Transverse colon (tissue), 4 donors: ENCODE measurements around the gene ORMDL3. TPM values are rescaled to one million over a fixed set of nuclear protein-coding genes. Genes with fewer than 3 reads are reported as not detected.
"Not testable (repeated sequence)": the region's sequence is repeated elsewhere in the genome, so short reads cannot be mapped to it uniquely, and the experiment has no call there.

Experiments used
- DNase-seq: peaks from one replicate; pipeline ENCODE4 v3.0.0-alpha.2; 2019
- H3K27ac ChIP-seq, 4 donors: fragments of 200-600 bp; sonication (generic); 2 replicates each; pipeline ENCODE4 v1.5.1; 2016 to 2018; ENCODE audit warnings: inconsistent platforms in 4 of 4
- H3K27me3 ChIP-seq: fragments of 200-600 bp; sonication (generic); 2 replicates; pipeline ENCODE4 v1.5.1; 2017; ENCODE audit warnings: inconsistent platforms
- H3K36me3 ChIP-seq, 4 donors: fragments of 200-600 bp; sonication (generic); 2 replicates each; pipeline ENCODE4 v1.5.1; 2017 to 2019; ENCODE audit warnings: inconsistent platforms in 4 of 4
- H3K4me1 ChIP-seq, 4 donors: fragments of 200-600 bp; sonication (generic); 2 replicates each; pipeline ENCODE4 v1.5.1; 2017 to 2020; ENCODE audit warnings: inconsistent platforms in 4 of 4
- H3K4me3 ChIP-seq, 4 donors: fragments of 200-600 bp; sonication (generic); 1 replicate in 1 of 4; 2 replicates in 3 of 4; pipeline versions ENCODE4 v1.5.1 to v1.6.1; 2017 to 2019; ENCODE audit warnings: inconsistent platforms in 4 of 4
- H3K9me3 ChIP-seq, 2 donors: fragments of 200-600 bp; sonication (generic); 2 replicates each; pipeline ENCODE4 v1.5.1; 2017 to 2019; ENCODE audit warnings: inconsistent platforms in 2 of 2
- EP300 ChIP-seq: sonication (generic); formaldehyde crosslinking; IDR thresholded peaks from one replicate; pipeline ENCODE4 v1.6.1; 2017; ENCODE audit warnings: antibody characterized with exemption, low read depth
- POLR2A ChIP-seq: fragments of 450-650 bp; IDR thresholded peaks from one replicate; pipeline ENCODE4 v1.6.1; 2016; ENCODE audit warnings: antibody characterized with exemption, mild to moderate bottlenecking, moderate library complexity
- POLR2AphosphoS5 ChIP-seq, 3 donors: sonication (generic); formaldehyde crosslinking; IDR thresholded peaks; one replicate each; pipeline ENCODE4 v1.6.1; 2016; ENCODE audit warnings: antibody characterized with exemption in 3 of 3
- WGBS, 2 donors: methylation state at CpG; one replicate each; pipeline ENCODE4 v1.1.5; 2018; ENCODE audit warnings: low coverage in 1 of 2; 5-methylcytosine and 5-hydroxymethylcytosine counted together
- in situ Hi-C, 4 donors: fragments of 200-750 bp; cut with MboI; loops; one replicate each; pipeline versions ENCODE4 v1.15.0 to v1.15.1; 2017; ENCODE audit warnings: low sequenced_read_pairs in 3 of 4, low pct_ligation_motif_present in 1 of 4, low pct_unique_long_range_greater_than_20kb in 1 of 4
- intact Hi-C: fragments of 100-400 bp; cut with DNase I; formaldehyde crosslinking; loops from one replicate; pipeline ENCODE4 v1.15.1; 2023; ENCODE audit warnings: low total_unique reads
- total RNA-seq, 4 donors: library from RNA; depleted of rRNA; stranded (reverse); fragments of >200 nt; gene quantifications; one replicate each; pipeline ENCODE4 v1.1.0, GENCODE V29; 2016
- TF ChIP-seq, protein P1 (sequence below), 5 experiments: fragments of 200-600 bp in 3 of 5; fragments of 450-650 bp in 2 of 5; sonication (generic) in 3 of 5; IDR thresholded peaks; 1 replicate in 2 of 5; 2 replicates in 3 of 5; pipeline ENCODE4 v1.5.1; 2016 to 2017; ENCODE audit warnings: antibody characterized with exemption in 5 of 5, inconsistent platforms in 3 of 5, mild to moderate bottlenecking in 2 of 5, moderate library complexity in 1 of 5

The ORMDL3 gene
- total RNA-seq, 4 donors from 2014 or later = 47.4 to 78.9 (median 56.7) TPM

DNA sequence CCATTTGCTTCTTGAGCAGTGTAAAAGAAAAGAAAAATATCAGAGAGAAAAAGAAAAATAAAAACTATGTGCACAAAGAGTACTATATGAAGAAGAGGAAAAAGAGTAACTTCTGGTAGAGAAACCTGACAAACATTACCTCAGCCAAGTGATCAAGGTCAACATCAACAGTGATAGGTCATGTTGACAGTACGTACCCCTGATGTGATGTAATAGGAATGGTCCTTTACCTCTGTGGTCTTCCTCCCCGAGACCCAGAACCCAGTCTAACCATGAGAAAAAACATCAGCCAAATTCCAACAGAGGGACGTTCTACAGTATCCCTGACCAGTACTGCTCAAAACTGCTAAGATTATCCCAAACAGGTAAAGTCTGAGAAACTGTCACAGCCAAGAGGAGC is 13.4 kb downstream of the ORMDL3 start:
- in situ Hi-C loops = no loop called here

DNA sequence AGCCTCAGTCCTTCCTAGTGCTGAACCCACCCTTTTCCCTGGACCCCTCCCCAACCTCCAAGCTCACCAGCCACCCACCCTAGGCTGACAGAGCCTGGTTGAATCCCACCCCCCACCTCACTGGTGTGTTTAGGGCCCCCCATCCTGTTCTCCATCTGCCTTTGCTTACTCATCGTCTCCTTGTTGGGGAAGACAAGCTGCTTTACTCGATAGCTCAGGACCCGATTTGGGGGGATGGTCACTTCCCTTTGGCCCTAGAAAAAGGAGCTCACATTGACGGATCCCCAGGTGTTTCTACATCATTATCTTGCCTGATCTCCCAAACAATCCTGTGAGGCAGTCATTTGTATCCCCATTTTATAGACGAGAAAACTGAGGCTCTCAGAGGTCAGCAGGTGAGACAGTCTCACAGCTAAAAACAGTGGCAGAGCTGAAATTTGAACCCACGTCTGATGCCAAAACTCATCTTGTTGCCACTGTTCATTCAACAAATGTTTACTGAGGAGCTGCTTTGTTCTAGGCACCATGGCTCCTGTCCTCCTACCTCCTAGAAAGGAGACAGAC is 18.5 kb downstream of the ORMDL3 start:
- WGBS, 2 donors = 95 to 100% methylated on average over 1 to 6 of the region's 6 CpGs
- no peak for DNase-seq

More for the DNA sequence above, 13.4 kb downstream of the ORMDL3 start:
- TF ChIP-seq, protein P1, sequence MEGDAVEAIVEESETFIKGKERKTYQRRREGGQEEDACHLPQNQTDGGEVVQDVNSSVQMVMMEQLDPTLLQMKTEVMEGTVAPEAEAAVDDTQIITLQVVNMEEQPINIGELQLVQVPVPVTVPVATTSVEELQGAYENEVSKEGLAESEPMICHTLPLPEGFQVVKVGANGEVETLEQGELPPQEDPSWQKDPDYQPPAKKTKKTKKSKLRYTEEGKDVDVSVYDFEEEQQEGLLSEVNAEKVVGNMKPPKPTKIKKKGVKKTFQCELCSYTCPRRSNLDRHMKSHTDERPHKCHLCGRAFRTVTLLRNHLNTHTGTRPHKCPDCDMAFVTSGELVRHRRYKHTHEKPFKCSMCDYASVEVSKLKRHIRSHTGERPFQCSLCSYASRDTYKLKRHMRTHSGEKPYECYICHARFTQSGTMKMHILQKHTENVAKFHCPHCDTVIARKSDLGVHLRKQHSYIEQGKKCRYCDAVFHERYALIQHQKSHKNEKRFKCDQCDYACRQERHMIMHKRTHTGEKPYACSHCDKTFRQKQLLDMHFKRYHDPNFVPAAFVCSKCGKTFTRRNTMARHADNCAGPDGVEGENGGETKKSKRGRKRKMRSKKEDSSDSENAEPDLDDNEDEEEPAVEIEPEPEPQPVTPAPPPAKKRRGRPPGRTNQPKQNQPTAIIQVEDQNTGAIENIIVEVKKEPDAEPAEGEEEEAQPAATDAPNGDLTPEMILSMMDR (IDR thresholded peaks at IDR 0.05) = no peak
- TF ChIP-seq POLR2A (no peak), EP300 (no peak), POLR2AphosphoS5 (IDR thresholded peaks at IDR 0.05) (no peak)
- no peak for DNase-seq
- Histone ChIP-seq H3K4me1 (peaks cover 0 to 25% (median 11%) of the 10 kb centered on the region in 4 donors), H3K9me3 (no peaks in the 10 kb centered on the region), H3K36me3 (peaks cover 0 to 8% (median 2%) of the 10 kb centered on the region in 4 donors), H3K27ac (no peak overlapping the region), H3K27me3 (no peaks in the 10 kb centered on the region), H3K4me3 (no peak overlapping the region)
- intact Hi-C loops = no loop called here
- 86 to 89% methylated on average over 1 to 3 of the region's 3 CpGs for WGBS, 2 donors

DNA sequence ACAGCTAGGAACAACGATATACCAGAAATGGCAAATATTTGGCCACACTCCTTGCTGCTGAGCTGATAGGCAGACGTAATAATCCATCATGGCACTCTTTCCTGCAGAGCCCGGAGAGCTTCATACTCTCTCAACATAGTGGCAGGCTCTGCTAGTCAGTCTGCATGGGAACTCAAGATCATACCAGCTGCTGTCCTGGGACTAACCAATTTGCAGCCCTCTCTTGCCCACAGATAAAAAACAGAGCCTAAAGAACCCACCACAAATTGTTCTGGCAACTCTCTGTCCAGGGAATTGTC is 22.5 kb downstream of the ORMDL3 start:
- intact Hi-C loops (no loop called here), in situ Hi-C loops (no loop called here)
- Histone ChIP-seq H3K27me3 (no peaks in the 10 kb centered on the region), H3K27ac (no peak overlapping the region), H3K4me3 (no peak overlapping the region), H3K4me1 (no peaks in the 10 kb centered on the region), H3K36me3 (peaks cover 0 to 17% (median 2%) of the 10 kb centered on the region in 4 donors), H3K9me3 (no peaks in the 10 kb centered on the region)
- TF ChIP-seq, protein P1 (IDR thresholded peaks at IDR 0.05) = no peak
- no peak for TF ChIP-seq POLR2AphosphoS5 (IDR thresholded peaks at IDR 0.05)
- WGBS, 2 donors = 86% methylated on average over 3 of the region's 3 CpGs; no CpG with 5 or more reads in 1 of the 2 donors
- no peak for DNase-seq

More for the DNA sequence above, 18.5 kb downstream of the ORMDL3 start:
- no peaks in the 10 kb centered on the region for H3K4me1 ChIP-seq
- H3K4me3 ChIP-seq = no peak overlapping the region
- peaks cover 0 to 10% (median 2%) of the 10 kb centered on the region in 4 donors for H3K36me3 ChIP-seq
- TF ChIP-seq EP300 (no peak), POLR2AphosphoS5 (IDR thresholded peaks at IDR 0.05) (no peak), POLR2A (no peak)
- TF ChIP-seq, protein P1 (IDR thresholded peaks at IDR 0.05) = no peak
- no peak overlapping the region for H3K27ac ChIP-seq
- in situ Hi-C loops = no loop called here
- intact Hi-C loops = no loop called here
- H3K27me3 ChIP-seq = no peaks in the 10 kb centered on the region
- H3K9me3 ChIP-seq = no peaks in the 10 kb centered on the region

DNA sequence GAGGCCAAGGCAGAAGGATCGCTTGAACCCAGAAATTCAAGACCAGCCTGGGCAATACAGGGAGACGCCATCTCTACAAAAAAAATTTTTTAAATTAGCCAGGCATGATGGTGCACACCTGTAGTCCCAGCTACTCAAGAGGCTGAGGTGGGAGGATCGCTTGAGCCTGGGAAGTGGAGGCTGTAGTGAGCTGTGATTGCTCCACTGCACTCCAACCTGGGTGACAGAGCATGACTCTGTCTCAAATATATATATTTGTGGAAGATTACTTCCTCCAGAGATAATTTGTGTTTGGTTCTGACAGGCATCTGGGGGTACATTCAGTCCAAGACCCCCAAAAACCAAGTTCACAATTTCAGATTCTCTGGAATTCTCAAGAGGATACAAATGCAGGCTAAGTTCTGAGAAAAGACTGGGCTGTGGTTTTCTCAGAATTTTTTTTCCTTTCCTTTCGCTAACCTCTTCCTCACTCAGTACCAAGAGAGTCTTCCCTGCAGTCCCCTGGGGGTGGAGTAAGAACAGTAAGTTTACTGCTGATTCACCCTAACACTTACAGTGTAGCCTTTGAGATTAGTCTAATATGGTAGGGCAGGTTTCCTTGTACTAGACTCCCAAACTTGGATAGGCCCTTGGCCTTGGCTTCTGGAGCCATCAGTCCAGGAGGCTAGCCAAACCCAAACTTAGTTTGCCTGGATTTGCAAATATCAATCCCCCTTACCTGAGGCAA is 24.1 kb downstream of the ORMDL3 start:
- WGBS, 2 donors = 92% methylated on average over 4 of the region's 4 CpGs; no CpG with 5 or more reads in 1 of the 2 donors
- intact Hi-C loops (no loop called here), in situ Hi-C loops (no loop called here)
- Histone ChIP-seq H3K4me3 (no peak overlapping the region), H3K9me3 (no peaks in the 10 kb centered on the region), H3K27me3 (no peaks in the 10 kb centered on the region), H3K36me3 (peaks cover 0 to 8% (median 0%) of the 10 kb centered on the region in 4 donors), H3K4me1 (no peaks in the 10 kb centered on the region), H3K27ac (no peak overlapping the region)
- no peak for DNase-seq
- no peak for TF ChIP-seq POLR2AphosphoS5 (IDR thresholded peaks at IDR 0.05)
- TF ChIP-seq, protein P1 (IDR thresholded peaks at IDR 0.05) = no peak
- TF ChIP-seq EP300 = no peak
- TF ChIP-seq POLR2A = no peak

DNA sequence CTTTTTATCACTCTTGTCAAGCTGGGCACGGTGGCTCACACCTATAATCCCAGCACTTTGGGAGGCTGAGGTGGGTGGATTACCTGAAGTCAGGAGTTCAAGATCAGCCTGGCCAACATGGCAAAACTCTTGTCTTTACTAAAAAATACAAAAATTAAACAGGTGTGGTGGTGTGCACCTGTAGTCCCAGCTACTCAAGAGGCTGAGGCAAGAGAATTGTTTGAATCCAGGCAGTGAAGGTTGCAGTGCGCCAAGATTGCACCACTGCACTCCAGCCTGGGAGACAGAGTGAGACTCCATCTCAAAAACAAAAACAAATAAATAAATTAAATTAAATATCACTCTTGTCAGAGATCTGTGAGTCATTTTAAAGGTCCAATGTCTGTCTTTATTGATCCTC is 25.4 kb downstream of the ORMDL3 start:
- in situ Hi-C loops, H3K4me1 ChIP-seq, H3K27ac ChIP-seq, intact Hi-C loops, H3K4me3 ChIP-seq, DNase-seq, H3K27me3 ChIP-seq, H3K9me3 ChIP-seq, H3K36me3 ChIP-seq: not testable (repeated sequence)
- 92 to 100% methylated on average over 1 to 2 of the region's 2 CpGs for WGBS, 2 donors
